OCI-LY1 (cell line): ENCODE measurements around the gene DGKQ.

ENCODE experiments used
- H2AFZ ChIP-seq: fragments of 200-600 bp; sonication (generic), shearing (Covaris generic); 2 replicates; pipeline ENCODE4 v1.6.0; 2014; ENCODE audit warnings: antibody characterized with exemption, mild to moderate bottlenecking, low read length
- H3F3A ChIP-seq: fragments of 200-600 bp; sonication (generic), shearing (Covaris generic); 2 replicates; pipeline ENCODE4 v1.6.0; 2014; ENCODE audit warnings: mild to moderate bottlenecking, antibody characterized with exemption, low read length, moderate library complexity; ENCODE audit not compliant: insufficient read depth
- H3K27ac ChIP-seq: fragments of 200-600 bp; sonication (generic); 2 replicates; pipeline ENCODE4 v1.5.1; 2014; ENCODE audit warnings: low read length, mixed run types, mild to moderate bottlenecking, low read depth; ENCODE audit not compliant: poor library complexity, severe bottlenecking
- H3K27me3 ChIP-seq: fragments of 200-600 bp; sonication (generic); 2 replicates; pipeline ENCODE4 v1.6.0; 2014; ENCODE audit warnings: antibody characterized with exemption, mild to moderate bottlenecking, low read length, moderate library complexity; ENCODE audit not compliant: insufficient read depth
- H3K36me3 ChIP-seq: fragments of 200-600 bp; sonication (generic); 2 replicates; pipeline ENCODE4 v1.6.1; 2014; ENCODE audit warnings: mild to moderate bottlenecking, antibody characterized with exemption, low read length, moderate library complexity, mixed read lengths; ENCODE audit not compliant: insufficient read depth
- H3K4me1 ChIP-seq: fragments of 200-600 bp; sonication (generic); 2 replicates; pipeline ENCODE4 v1.5.1; 2014; ENCODE audit warnings: mild to moderate bottlenecking, low read length, moderate library complexity; ENCODE audit not compliant: insufficient read depth, severe bottlenecking
- H3K4me2 ChIP-seq: fragments of 200-600 bp; sonication (generic), shearing (Covaris generic); 2 replicates; pipeline ENCODE4 v1.6.1; 2014; ENCODE audit warnings: low read length
- H3K4me3 ChIP-seq: fragments of 200-600 bp; sonication (generic); 2 replicates; pipeline ENCODE4 v1.5.1; 2014; ENCODE audit warnings: low read length, low read depth, mild to moderate bottlenecking, mixed read lengths; ENCODE audit not compliant: poor library complexity, severe bottlenecking
- H3K79me2 ChIP-seq: fragments of 200-600 bp; shearing (Covaris generic); 2 replicates; pipeline ENCODE4 v1.6.1; 2016; ENCODE audit warnings: mixed run types, low read length, mixed read lengths; ENCODE audit not compliant: insufficient read depth
- H3K9ac ChIP-seq: fragments of 200-600 bp; sonication (generic), shearing (Covaris generic); 2 replicates; pipeline ENCODE4 v1.6.1; 2014; ENCODE audit warnings: mild to moderate bottlenecking, low read length, mixed read lengths
- H3K9me2 ChIP-seq: fragments of 200-600 bp; sonication (generic), shearing (Covaris generic); 2 replicates; pipeline ENCODE4 v1.6.1; 2014; ENCODE audit warnings: low read depth, mild to moderate bottlenecking, low read length, mixed read lengths
- H3K9me3 ChIP-seq: fragments of 200-600 bp; shearing (Covaris generic); 2 replicates; pipeline ENCODE4 v1.6.1; 2014; ENCODE audit warnings: low read length, mixed read lengths
- H4K20me1 ChIP-seq: fragments of 200-600 bp; sonication (generic), shearing (Covaris generic); 2 replicates; pipeline ENCODE4 v1.6.0; 2016; ENCODE audit warnings: mild to moderate bottlenecking, low read length; ENCODE audit not compliant: insufficient read depth
- EZH2 ChIP-seq: fragments of 200-600 bp; sonication (generic), shearing (Covaris generic); IDR thresholded peaks from 2 replicates; pipeline ENCODE4 v1.8.0; 2017; ENCODE audit warnings: borderline replicate concordance, mixed run types, mild to moderate bottlenecking, antibody characterized with exemption, low read length, moderate library complexity, mixed read lengths
- TF ChIP-seq, protein P1 (sequence below): fragments of 200-600 bp; sonication (generic), shearing (Covaris generic); IDR thresholded peaks from 2 replicates; pipeline ENCODE4 v1.5.1; 2017; ENCODE audit warnings: mild to moderate bottlenecking, antibody characterized with exemption, low read length, moderate library complexity, mixed read lengths

DGKQ gene

DNA sequence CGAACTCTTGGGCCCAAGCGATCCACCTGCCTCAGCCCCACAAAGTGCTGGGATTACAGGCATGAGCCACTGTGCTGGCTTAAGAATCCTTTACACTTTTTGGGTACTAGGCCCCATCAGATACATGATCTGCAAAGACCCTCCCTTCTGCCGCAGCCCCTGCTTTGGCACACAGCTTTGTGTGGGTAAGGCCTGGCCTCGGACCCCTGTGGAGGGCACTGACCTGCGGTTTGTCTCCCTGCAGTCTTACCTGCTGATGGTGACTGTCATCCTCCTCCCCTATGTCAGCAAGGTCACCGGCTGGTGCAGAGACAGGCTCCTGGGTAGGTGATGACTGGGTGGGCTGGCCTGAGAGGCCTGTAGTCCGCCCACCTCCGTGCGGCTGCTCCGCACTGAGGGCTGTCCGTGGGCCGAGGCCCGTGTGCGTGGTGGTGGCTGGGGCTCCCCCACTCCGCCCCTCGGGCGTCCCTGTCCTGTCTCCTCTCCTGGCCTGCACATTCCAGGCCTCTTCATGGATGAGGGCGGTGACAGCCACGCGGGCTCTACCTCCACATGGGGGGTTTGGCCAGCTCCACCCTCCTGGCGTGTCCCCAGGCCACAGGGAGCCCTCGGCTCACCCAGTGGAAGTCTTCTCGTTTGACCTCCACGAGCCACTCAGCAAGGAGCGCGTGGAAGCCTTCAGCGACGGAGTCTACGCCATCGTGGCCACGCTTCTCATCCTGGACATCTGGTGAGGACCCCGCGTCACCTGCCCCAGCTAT is 18.0 kb downstream of the DGKQ start:
- Histone ChIP-seq H3K9ac (no peak overlapping the region), H3K4me3 (no peak overlapping the region), H3K4me2 (no peak overlapping the region), H3F3A (no peaks in the 10 kb centered on the region), H3K9me2 (no peaks in the 10 kb centered on the region), H4K20me1 (no peaks in the 10 kb centered on the region), H2AFZ (no peak overlapping the region), H3K9me3 (no peaks in the 10 kb centered on the region), H3K4me1 (no peaks in the 10 kb centered on the region), H3K79me2 (no peaks in the 10 kb centered on the region), H3K27me3 (no peaks in the 10 kb centered on the region), H3K27ac (no peak overlapping the region), H3K36me3 (no peaks in the 10 kb centered on the region; the same call in 1 of the 2 replicates)
- TF ChIP-seq, protein P1, sequence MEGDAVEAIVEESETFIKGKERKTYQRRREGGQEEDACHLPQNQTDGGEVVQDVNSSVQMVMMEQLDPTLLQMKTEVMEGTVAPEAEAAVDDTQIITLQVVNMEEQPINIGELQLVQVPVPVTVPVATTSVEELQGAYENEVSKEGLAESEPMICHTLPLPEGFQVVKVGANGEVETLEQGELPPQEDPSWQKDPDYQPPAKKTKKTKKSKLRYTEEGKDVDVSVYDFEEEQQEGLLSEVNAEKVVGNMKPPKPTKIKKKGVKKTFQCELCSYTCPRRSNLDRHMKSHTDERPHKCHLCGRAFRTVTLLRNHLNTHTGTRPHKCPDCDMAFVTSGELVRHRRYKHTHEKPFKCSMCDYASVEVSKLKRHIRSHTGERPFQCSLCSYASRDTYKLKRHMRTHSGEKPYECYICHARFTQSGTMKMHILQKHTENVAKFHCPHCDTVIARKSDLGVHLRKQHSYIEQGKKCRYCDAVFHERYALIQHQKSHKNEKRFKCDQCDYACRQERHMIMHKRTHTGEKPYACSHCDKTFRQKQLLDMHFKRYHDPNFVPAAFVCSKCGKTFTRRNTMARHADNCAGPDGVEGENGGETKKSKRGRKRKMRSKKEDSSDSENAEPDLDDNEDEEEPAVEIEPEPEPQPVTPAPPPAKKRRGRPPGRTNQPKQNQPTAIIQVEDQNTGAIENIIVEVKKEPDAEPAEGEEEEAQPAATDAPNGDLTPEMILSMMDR = no peak
- no peak for TF ChIP-seq EZH2

DNA sequence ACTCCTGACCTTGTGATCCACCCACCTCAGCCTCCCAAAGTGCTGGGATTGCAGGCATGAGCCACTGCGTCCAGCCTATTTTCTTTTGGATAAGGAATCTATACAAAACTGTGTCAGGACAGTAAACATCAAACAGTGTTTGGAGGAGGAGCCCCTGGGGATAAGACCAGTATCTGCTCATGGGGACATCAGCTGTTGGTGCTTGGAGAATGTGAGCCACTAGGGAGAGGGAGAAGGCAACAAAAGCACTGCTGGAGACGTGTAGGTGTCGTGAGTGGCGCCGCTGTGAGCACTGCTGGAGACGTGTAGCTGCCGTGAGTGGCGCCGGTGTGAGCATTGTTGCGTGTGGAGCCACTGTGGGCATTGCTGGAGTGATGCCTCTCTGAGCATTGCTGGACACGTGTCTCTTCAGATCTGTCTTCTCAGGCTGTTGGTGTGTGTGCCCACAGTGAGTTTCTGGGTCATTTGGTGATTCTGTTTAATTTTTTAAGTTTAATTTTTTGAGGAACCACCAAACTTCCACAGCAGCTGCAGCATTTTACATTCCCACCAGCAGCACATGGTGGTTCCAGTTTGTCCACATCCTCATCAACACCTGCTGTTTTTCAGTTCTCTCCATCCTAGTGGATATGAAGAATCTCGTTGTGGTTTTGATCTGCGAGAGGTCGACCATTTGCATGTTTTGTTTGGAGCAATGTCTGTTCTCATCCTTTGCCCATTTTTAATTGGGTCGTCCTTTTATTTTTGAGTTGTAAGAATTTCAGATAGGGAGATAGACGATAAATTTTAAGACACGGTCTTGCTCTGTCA is 19.0 kb downstream of the DGKQ start:
- Histone ChIP-seq H3K27ac (no peak overlapping the region), H3K9me3 (no peaks in the 10 kb centered on the region), H2AFZ (no peak overlapping the region), H3K9me2 (no peaks in the 10 kb centered on the region), H3K27me3 (no peaks in the 10 kb centered on the region), H3K4me1 (no peaks in the 10 kb centered on the region), H3F3A (no peaks in the 10 kb centered on the region), H3K4me3 (no peak overlapping the region), H3K79me2 (no peaks in the 10 kb centered on the region), H4K20me1 (no peaks in the 10 kb centered on the region), H3K9ac (no peak overlapping the region), H3K4me2 (no peak overlapping the region), H3K36me3 (no peaks in the 10 kb centered on the region; the same call in 1 of the 2 replicates)
- TF ChIP-seq EZH2 = no peak
- TF ChIP-seq, protein P1 = no peak

DNA sequence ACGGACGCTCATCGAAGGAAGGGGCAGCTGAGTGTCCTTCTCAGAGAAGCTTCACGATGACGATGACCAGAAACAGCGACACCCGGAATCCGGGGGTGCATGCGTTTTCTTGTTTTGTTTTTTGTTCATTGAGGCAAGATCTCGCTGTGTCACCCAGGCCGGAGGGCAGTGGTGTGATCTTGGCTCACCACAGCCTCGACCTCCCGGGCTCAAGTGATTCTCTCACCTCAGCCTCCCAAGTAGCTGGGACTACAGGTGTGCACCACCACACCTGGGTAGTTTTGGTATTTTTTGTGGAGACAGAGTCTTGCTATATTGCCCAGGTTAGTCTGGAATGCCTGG is 19.8 kb downstream of the DGKQ start:
- no peaks in the 10 kb centered on the region for H4K20me1 ChIP-seq
- no peaks in the 10 kb centered on the region for H3K27me3 ChIP-seq
- no peak overlapping the region for H2AFZ ChIP-seq
- H3K79me2 ChIP-seq = no peaks in the 10 kb centered on the region
- TF ChIP-seq, protein P1 = no peak
- no peak for TF ChIP-seq EZH2
- H3K9me3 ChIP-seq = no peaks in the 10 kb centered on the region
- H3K27ac ChIP-seq = no peak overlapping the region
- no peak overlapping the region for H3K9ac ChIP-seq
- no peaks in the 10 kb centered on the region for H3F3A ChIP-seq
- H3K4me3 ChIP-seq = no peak overlapping the region
- no peaks in the 10 kb centered on the region for H3K4me1 ChIP-seq
- no peaks in the 10 kb centered on the region; the same call in 1 of the 2 replicates for H3K36me3 ChIP-seq
- no peak overlapping the region for H3K4me2 ChIP-seq
- H3K9me2 ChIP-seq = no peaks in the 10 kb centered on the region
